ENCODE measurements around the gene ATP5MG. TPM values are rescaled to one million over a fixed set of nuclear protein-coding genes. Genes with fewer than 3 reads are reported as not detected.
"Not testable (repeated sequence)": the region's sequence is repeated elsewhere in the genome, so short reads cannot be mapped to it uniquely, and the experiment has no call there.

The ATP5MG gene
- total RNA-seq, 1 donor from 2014 or later = 65.8 TPM

GRCh38 chr11:118410055-118410745 lies 8.8 kb downstream of the ATP5MG start:
- no peak for DNase-seq

GRCh38 chr11:118411530-118411929 lies 10.1 kb downstream of the ATP5MG start:
- no peak for DNase-seq

- DNase-seq = no peak
These were observed 11.5 kb downstream of the ATP5MG start for GRCh38 chr11:118412921-118413320.

GRCh38 chr11:118415062-118415738 lies 13.8 kb downstream of the ATP5MG start:
- no peak for DNase-seq

GRCh38 chr11:118415739-118416068 lies 14.3 kb downstream of the ATP5MG start:
- DNase-seq = no peak

- not testable (repeated sequence) for DNase-seq
These were observed 15.5 kb downstream of the ATP5MG start for GRCh38 chr11:118416900-118417299.

- no peak for DNase-seq
These were observed 16.4 kb downstream of the ATP5MG start for GRCh38 chr11:118417801-118418200.

- no peak for DNase-seq
These were observed 17.4 kb downstream of the ATP5MG start for GRCh38 chr11:118418766-118419165.

- DNase-seq = no peak
These were observed 26.3 kb downstream of the ATP5MG start for GRCh38 chr11:118427707-118428106.

GRCh38 chr11:118430956-118431355 lies 29.6 kb downstream of the ATP5MG start:
- no peak for DNase-seq

- DNase-seq = no peak
These were observed 32.7 kb downstream of the ATP5MG start for GRCh38 chr11:118434123-118434552.

GRCh38 chr11:118434553-118435289 lies 33.3 kb downstream of the ATP5MG start:
- peak; percentile 81 for DNase-seq

- DNase-seq = peak; percentile 63
These were observed 34.0 kb downstream of the ATP5MG start for GRCh38 chr11:118435290-118435892.

- peak; percentile 98 for DNase-seq
These were observed 34.7 kb downstream of the ATP5MG start, which contains the start of gene KMT2A for GRCh38 chr11:118435893-118436624. Gene KMT2A (plus strand): TSS chr11:118436492. CDS start chr11:118436513, 21 bp downstream.

GRCh38 chr11:118436639-118437207 lies 35.3 kb downstream of the ATP5MG start:
- DNase-seq = no peak

- peak; percentile 48 for DNase-seq
These were observed 36.1 kb downstream of the ATP5MG start for GRCh38 chr11:118437208-118438125.

- peak; percentile 81 for DNase-seq
These were observed 37.0 kb downstream of the ATP5MG start for GRCh38 chr11:118438314-118438931.

GRCh38 chr11:118439646-118440045 lies 38.2 kb downstream of the ATP5MG start:
- DNase-seq = no peak

GRCh38 chr11:118441770-118442275 lies 40.4 kb downstream of the ATP5MG start:
- no peak for DNase-seq

GRCh38 chr11:118442301-118442700 lies 40.9 kb downstream of the ATP5MG start:
- DNase-seq = no peak

Data from skin of body (tissue), 2 donors.